ENCODE data around the gene HS3ST1.
"Not testable (repeated sequence)": the region's sequence is repeated elsewhere in the genome, so short reads cannot be mapped to it uniquely, and the experiment has no call there.

Gene HS3ST1

GRCh38 chr4:11397819-11398610, 30.7 kb downstream of the HS3ST1 start:
- no peak for DNase-seq

GRCh38 chr4:11397146-11397545, 31.5 kb downstream of the HS3ST1 start:
- DNase-seq, result no peak

- no peak for DNase-seq
Observed at GRCh38 chr4:11393551-11393950, 35.1 kb downstream of the HS3ST1 start.

GRCh38 chr4:11384072-11384471, 44.6 kb downstream of the HS3ST1 start:
- DNase-seq, result not testable (repeated sequence)

- no peak for DNase-seq
Observed at GRCh38 chr4:11376571-11376970, 52.1 kb downstream of the HS3ST1 start.

GRCh38 chr4:11376146-11376545, 52.5 kb downstream of the HS3ST1 start:
- DNase-seq, result no peak

- DNase-seq, result no peak
Observed at GRCh38 chr4:11368701-11369115, 60.0 kb downstream of the HS3ST1 start.

- DNase-seq, result no peak
Observed at GRCh38 chr4:11367371-11367770, 61.3 kb downstream of the HS3ST1 start.

- no peak for DNase-seq
Observed at GRCh38 chr4:11366859-11367258, 61.8 kb downstream of the HS3ST1 start.

GRCh38 chr4:11365039-11365438, 63.7 kb downstream of the HS3ST1 start:
- no peak for DNase-seq

GRCh38 chr4:11359591-11359990, 69.1 kb downstream of the HS3ST1 start:
- DNase-seq, result no peak

- no peak for DNase-seq
Observed at GRCh38 chr4:11355226-11355625, 73.5 kb downstream of the HS3ST1 start.

- DNase-seq, result no peak
Observed at GRCh38 chr4:11354531-11354930, 74.2 kb downstream of the HS3ST1 start.

- no peak for DNase-seq
Observed at GRCh38 chr4:11348449-11349088, 80.1 kb downstream of the HS3ST1 start.

- DNase-seq, result no peak
Observed at GRCh38 chr4:11344916-11345315, 83.8 kb downstream of the HS3ST1 start.

GRCh38 chr4:11343536-11343935, 85.2 kb downstream of the HS3ST1 start:
- no peak for DNase-seq
